HPDE6-E6E7 (cell line): ENCODE results near the gene STK16.
A peak's percentile ranks its signal among the peaks of the same experiment; 100 is the strongest.

Source experiments
- DNase-seq: peaks from one replicate; pipeline ENCODE4 v3.0.0; 2011; ENCODE audit warnings: missing footprints; ENCODE audit errors: extremely low spot score

The STK16 gene

GRCh38 chr2:219213486-219214071 is 31.7 kb upstream of the STK16 start:
- DNase-seq, result no peak

GRCh38 chr2:219214141-219214540 is 31.1 kb upstream of the STK16 start:
- no peak for DNase-seq

- DNase-seq, result no peak
Measured at GRCh38 chr2:219214786-219215185, 30.5 kb upstream of the STK16 start.

- DNase-seq, result no peak
Measured at GRCh38 chr2:219215871-219216534, 29.3 kb upstream of the STK16 start.

- no peak for DNase-seq
Measured at GRCh38 chr2:219216535-219216915, 28.8 kb upstream of the STK16 start.

- peak; percentile 58 for DNase-seq
Measured at GRCh38 chr2:219218217-219218731, 27.0 kb upstream of the STK16 start.

- peak; percentile 91 for DNase-seq
Measured at GRCh38 chr2:219218732-219219701, 26.3 kb upstream of the STK16 start, which contains the start of gene ABCB6. ABCB6 (minus strand) TSS chr2:219218958; CDS start chr2:219218673, 285 bp downstream.

- no peak for DNase-seq
Measured at GRCh38 chr2:219219784-219220532, 25.3 kb upstream of the STK16 start.

GRCh38 chr2:219220652-219221402 is 24.5 kb upstream of the STK16 start:
- DNase-seq, result no peak

GRCh38 chr2:219221957-219222518 is 23.2 kb upstream of the STK16 start:
- DNase-seq, result no peak

GRCh38 chr2:219223831-219224610 is 21.3 kb upstream of the STK16 start:
- no peak for DNase-seq

GRCh38 chr2:219225350-219225749 is 19.9 kb upstream of the STK16 start:
- DNase-seq, result no peak

GRCh38 chr2:219228041-219228910 is 17.0 kb upstream of the STK16 start:
- no peak for DNase-seq

- DNase-seq, result no peak
Measured at GRCh38 chr2:219228911-219229304, 16.4 kb upstream of the STK16 start.

- DNase-seq, result peak; percentile 99
Measured at GRCh38 chr2:219229305-219230058, 15.8 kb upstream of the STK16 start, which contains the start of the genes ANKZF1 and ATG9A. ANKZF1 (plus strand) TSS chr2:219229806; CDS start chr2:219230258, 452 bp downstream. ATG9A (minus strand) TSS chr2:219229636; CDS start chr2:219228024, 1,612 bp downstream.

- no peak for DNase-seq
Measured at GRCh38 chr2:219230059-219230540, 15.2 kb upstream of the STK16 start.

- DNase-seq, result no peak
Measured at GRCh38 chr2:219234331-219234730, 10.9 kb upstream of the STK16 start.
